GM23338 (cell line): ENCODE measurements around the gene FAM174C. TPM values are rescaled to one million over a fixed set of nuclear protein-coding genes. Genes with fewer than 3 reads are reported as not detected.
A peak's percentile ranks its signal among the peaks of the same experiment; 100 is the strongest.

Experiments used
- ATAC-seq: fragments of 200-7000 bp; cut with Tn5 transposase; 3 replicates; pipeline ENCODE4 v1.9.1; 2020
- DNase-seq: peaks from one replicate; pipeline ENCODE4 v3.0.0-alpha.2; 2015; ENCODE audit warnings: low spot score
- H2AFZ ChIP-seq: fragments of 200-600 bp; sonication (generic); 2 replicates; pipeline ENCODE4 v1.8.0; 2016; ENCODE audit warnings: antibody characterized with exemption, mild to moderate bottlenecking, moderate library complexity
- H3F3A ChIP-seq: fragments of 200-600 bp; sonication (generic); replicated peaks from 2 replicates; pipeline ENCODE4 v1.8.0; 2017; ENCODE audit warnings: antibody characterized with exemption, mixed run types, low read depth
- H3K27ac ChIP-seq: fragments of 200-600 bp; sonication (generic); 2 replicates; pipeline ENCODE4 v1.6.1; 2016; ENCODE audit warnings: low read depth
- H3K27me3 ChIP-seq: fragments of 200-600 bp; sonication (generic); 2 replicates; pipeline ENCODE4 v1.8.0; 2016; ENCODE audit warnings: mild to moderate bottlenecking, mixed run types, moderate library complexity; ENCODE audit not compliant: insufficient read depth
- H3K36me3 ChIP-seq: fragments of 200-600 bp; sonication (generic); 2 replicates; pipeline ENCODE4 v1.8.0; 2016; ENCODE audit warnings: mild to moderate bottlenecking; ENCODE audit not compliant: insufficient read depth
- H3K4me1 ChIP-seq: fragments of 200-600 bp; sonication (generic); 2 replicates; pipeline ENCODE4 v1.8.0; 2016; ENCODE audit warnings: mild to moderate bottlenecking, moderate library complexity; ENCODE audit not compliant: insufficient read depth
- H3K4me2 ChIP-seq: fragments of 200-600 bp; sonication (generic); 2 replicates; pipeline ENCODE4 v1.7.1; 2017; ENCODE audit warnings: mixed run types
- H3K4me3 ChIP-seq: fragments of 200-600 bp; sonication (generic); 2 replicates; pipeline ENCODE4 v1.6.1; 2016; ENCODE audit warnings: mixed run types
- H3K79me2 ChIP-seq: fragments of 200-600 bp; sonication (generic); replicated peaks from 2 replicates; pipeline ENCODE4 v1.8.0; 2017; ENCODE audit warnings: mild to moderate bottlenecking; ENCODE audit not compliant: insufficient read depth
- H3K9me2 ChIP-seq: fragments of 200-600 bp; sonication (generic); 2 replicates; pipeline ENCODE4 v1.8.0; 2017; ENCODE audit not compliant: insufficient read depth
- H4K20me1 ChIP-seq: fragments of 200-600 bp; sonication (generic); replicated peaks from 2 replicates; pipeline ENCODE4 v1.8.0; 2017; ENCODE audit warnings: mild to moderate bottlenecking; ENCODE audit not compliant: insufficient read depth
- H3K27ac Mint-ChIP-seq: 2 replicates; pipeline ENCODE4 v1.8.0; 2020; ENCODE audit warnings: inconsistent platforms, mild to moderate bottlenecking, moderate library complexity, mixed read lengths
- H3K27me3 Mint-ChIP-seq: 3 replicates; pipeline ENCODE4 v1.8.0; 2022; ENCODE audit warnings: low read depth, mild to moderate bottlenecking, moderate library complexity, mixed read lengths, inconsistent platforms; ENCODE audit not compliant: insufficient read depth, poor library complexity
- H3K36me3 Mint-ChIP-seq: 3 replicates; pipeline ENCODE4 v1.8.0; 2021; ENCODE audit warnings: low read depth, mild to moderate bottlenecking, inconsistent platforms, moderate library complexity, mixed read lengths
- H3K4me1 Mint-ChIP-seq: 3 replicates; pipeline ENCODE4 v1.8.0; 2020; ENCODE audit warnings: mild to moderate bottlenecking, inconsistent platforms, mixed read lengths
- H3K4me3 Mint-ChIP-seq: 3 replicates; pipeline ENCODE4 v1.8.0; 2021; ENCODE audit warnings: moderate library complexity, mild to moderate bottlenecking, inconsistent platforms, mixed read lengths
- H3K9me3 Mint-ChIP-seq: 3 replicates; pipeline ENCODE4 v1.8.0; 2020; ENCODE audit warnings: moderate library complexity, mild to moderate bottlenecking, inconsistent platforms, mixed read lengths
- CREB1 ChIP-seq: fragments of 250-450 bp; sonication (Bioruptor Pico); IDR thresholded peaks from 2 replicates; pipeline ENCODE4 v1.5.0; 2020; ENCODE audit warnings: low read depth, mild to moderate bottlenecking, moderate library complexity
- CTCF ChIP-seq, 2 experiments: fragments of 200-600 bp in 1 of 2; sonication (generic) in 1 of 2; conservative IDR thresholded peaks; 2 replicates each; pipeline versions ENCODE4 v1.5.1 to v1.6.1; 2016 to 2017; ENCODE audit warnings: antibody characterized with exemption in 2 of 2, low read depth in 2 of 2, mild to moderate bottlenecking in 2 of 2, moderate library complexity in 1 of 2
- EZH2 ChIP-seq: fragments of 200-600 bp; sonication (generic); IDR thresholded peaks from one replicate; pipeline ENCODE4 v1.8.0; 2017; ENCODE audit warnings: antibody characterized with exemption, mild to moderate bottlenecking, low read depth; ENCODE audit not compliant: unreplicated experiment
- EZH2phosphoT487 ChIP-seq: fragments of 200-600 bp; sonication (generic); IDR thresholded peaks from one replicate; pipeline ENCODE4 v1.8.1; 2018; ENCODE audit warnings: antibody characterized with exemption; ENCODE audit not compliant: unreplicated experiment
- JUNB ChIP-seq: IDR thresholded peaks from one replicate; pipeline ENCODE4 v1.6.1; 2016; ENCODE audit warnings: antibody characterized with exemption; ENCODE audit not compliant: unreplicated experiment
- NANOG ChIP-seq: IDR thresholded peaks from 2 replicates; pipeline ENCODE4 v1.6.1; 2016; ENCODE audit warnings: antibody characterized with exemption, borderline replicate concordance
- POLR2AphosphoS5 ChIP-seq: IDR thresholded peaks from 2 replicates; pipeline ENCODE4 v1.6.1; 2016; ENCODE audit warnings: antibody characterized with exemption, low read depth
- STAT1 ChIP-seq: IDR thresholded peaks from one replicate; pipeline ENCODE4 v1.6.1; 2016; ENCODE audit warnings: antibody characterized with exemption; ENCODE audit not compliant: unreplicated experiment
- ZNF114 ChIP-seq: fragments of 250-450 bp; sonication (Bioruptor Pico); IDR thresholded peaks from 2 replicates; pipeline ENCODE4 v1.5.0; 2020; ENCODE audit warnings: mild to moderate bottlenecking, moderate library complexity
- polyA plus RNA-seq: library from polyadenylated mRNA; unstranded; fragments of >200 nt; fragmentation: Nextera tagmentation; extraction: Ambion mirVana; gene quantifications from 2 replicates; pipeline ENCODE4 v1.2.1, GENCODE V29; 2016
- total RNA-seq: library from RNA; depleted of rRNA; stranded (reverse); fragments of >200 nt; shearing (Covaris generic); gene quantifications from 2 replicates; pipeline ENCODE4 v1.2.3, GENCODE V29; 2014
- TF ChIP-seq, protein P1 (sequence below): IDR thresholded peaks from one replicate; pipeline ENCODE4 v1.6.1; 2018; ENCODE audit warnings: antibody characterized with exemption; ENCODE audit not compliant: unreplicated experiment

FAM174C gene
- total and polyA plus RNA-seq, 2 experiments from 2014 or later: 60.4 to 68.0 TPM

- H3K4me3 ChIP-seq: no peak overlapping the region
- H3K9me2 ChIP-seq: no peaks in the 10 kb centered on the region
- ATAC-seq: no peak
- H3K36me3 Mint-ChIP-seq: peaks cover 7% of the 10 kb centered on the region; the same call in 2 of the 3 replicates
- no peak overlapping the region for H3K27ac Mint-ChIP-seq
- H3F3A ChIP-seq: peaks cover 30% of the 10 kb centered on the region
- H3K4me2 ChIP-seq: no peak overlapping the region
- H3K27me3 ChIP-seq: peaks cover 26% of the 10 kb centered on the region
- H2AFZ ChIP-seq: no peak overlapping the region
- H3K9me3 Mint-ChIP-seq: no peaks in the 10 kb centered on the region; the same call in 2 of the 3 replicates
- H3K4me1 Mint-ChIP-seq: peaks cover 18% of the 10 kb centered on the region
- TF ChIP-seq EZH2phosphoT487 (no peak), CTCF (conservative IDR thresholded peaks at IDR 0.05; ENCODE audit: low read depth in 2 of 2) (no peak), EZH2 (no peak)
- H3K79me2 ChIP-seq: no peaks in the 10 kb centered on the region
- H3K27ac ChIP-seq: no peak overlapping the region
- peaks cover 26% of the 10 kb centered on the region for H3K27me3 Mint-ChIP-seq
- H4K20me1 ChIP-seq: no peaks in the 10 kb centered on the region
- no peak for DNase-seq
- H3K36me3 ChIP-seq: no peaks in the 10 kb centered on the region
- peak overlapping the region; percentile 27; the same call in 1 of the 3 replicates for H3K4me3 Mint-ChIP-seq
- H3K4me1 ChIP-seq: no peaks in the 10 kb centered on the region
Observed at GRCh38 chr19:1283917-1284292, 8.6 kb downstream of the FAM174C start.

DNA sequence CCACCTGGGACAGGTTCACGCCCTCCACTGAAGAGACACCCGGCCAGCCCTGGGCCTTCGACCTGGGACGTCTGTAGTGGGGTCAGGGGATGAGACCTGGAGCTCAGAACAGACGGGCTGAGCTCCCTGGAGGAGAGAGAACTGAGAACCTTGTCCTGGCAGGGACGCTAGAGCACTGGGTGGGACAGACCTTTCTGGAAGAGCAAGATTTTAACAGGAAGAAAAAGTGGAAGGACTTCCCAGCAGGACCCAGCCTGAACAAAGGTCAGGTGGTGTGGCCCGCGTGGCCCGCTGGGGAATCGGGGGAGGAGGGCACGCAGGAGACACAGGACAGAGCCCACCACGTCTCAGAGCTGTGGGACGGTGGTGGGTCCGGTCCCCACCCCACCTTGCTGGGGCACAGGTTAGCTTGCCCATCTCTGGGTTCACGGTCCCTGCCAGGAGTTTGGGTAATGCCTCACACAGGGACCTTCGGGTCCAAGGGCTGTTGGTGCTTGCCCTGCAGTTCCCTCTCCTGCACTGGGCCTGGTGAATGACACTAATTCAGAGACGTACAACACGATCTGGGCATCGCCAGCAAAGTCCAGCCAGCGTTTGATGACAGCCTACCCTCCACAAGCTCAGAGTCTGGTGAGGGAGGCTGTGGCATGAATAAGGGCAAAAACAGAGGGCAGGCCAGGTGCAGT, 9.1 kb downstream of the FAM174C start:
- Histone ChIP-seq H3F3A (peaks cover 25% of the 10 kb centered on the region), H3K79me2 (no peaks in the 10 kb centered on the region), H3K27me3 (peaks cover 26% of the 10 kb centered on the region), H3K36me3 (no peaks in the 10 kb centered on the region), H3K4me2 (no peak overlapping the region), H3K9me2 (no peaks in the 10 kb centered on the region), H3K4me3 (no peak overlapping the region; the same call in 1 of the 2 replicates), H3K27ac (no peak overlapping the region), H2AFZ (no peak overlapping the region), H3K4me1 (no peaks in the 10 kb centered on the region), H4K20me1 (no peaks in the 10 kb centered on the region)
- TF ChIP-seq NANOG (no peak), CTCF (conservative IDR thresholded peaks at IDR 0.05; ENCODE audit: low read depth in 2 of 2) (no peak), POLR2AphosphoS5 (no peak), CREB1 (no peak), ZNF114 (no peak), EZH2 (no peak), STAT1 (no peak), JUNB (no peak), EZH2phosphoT487 (no peak)
- TF ChIP-seq, protein P1, sequence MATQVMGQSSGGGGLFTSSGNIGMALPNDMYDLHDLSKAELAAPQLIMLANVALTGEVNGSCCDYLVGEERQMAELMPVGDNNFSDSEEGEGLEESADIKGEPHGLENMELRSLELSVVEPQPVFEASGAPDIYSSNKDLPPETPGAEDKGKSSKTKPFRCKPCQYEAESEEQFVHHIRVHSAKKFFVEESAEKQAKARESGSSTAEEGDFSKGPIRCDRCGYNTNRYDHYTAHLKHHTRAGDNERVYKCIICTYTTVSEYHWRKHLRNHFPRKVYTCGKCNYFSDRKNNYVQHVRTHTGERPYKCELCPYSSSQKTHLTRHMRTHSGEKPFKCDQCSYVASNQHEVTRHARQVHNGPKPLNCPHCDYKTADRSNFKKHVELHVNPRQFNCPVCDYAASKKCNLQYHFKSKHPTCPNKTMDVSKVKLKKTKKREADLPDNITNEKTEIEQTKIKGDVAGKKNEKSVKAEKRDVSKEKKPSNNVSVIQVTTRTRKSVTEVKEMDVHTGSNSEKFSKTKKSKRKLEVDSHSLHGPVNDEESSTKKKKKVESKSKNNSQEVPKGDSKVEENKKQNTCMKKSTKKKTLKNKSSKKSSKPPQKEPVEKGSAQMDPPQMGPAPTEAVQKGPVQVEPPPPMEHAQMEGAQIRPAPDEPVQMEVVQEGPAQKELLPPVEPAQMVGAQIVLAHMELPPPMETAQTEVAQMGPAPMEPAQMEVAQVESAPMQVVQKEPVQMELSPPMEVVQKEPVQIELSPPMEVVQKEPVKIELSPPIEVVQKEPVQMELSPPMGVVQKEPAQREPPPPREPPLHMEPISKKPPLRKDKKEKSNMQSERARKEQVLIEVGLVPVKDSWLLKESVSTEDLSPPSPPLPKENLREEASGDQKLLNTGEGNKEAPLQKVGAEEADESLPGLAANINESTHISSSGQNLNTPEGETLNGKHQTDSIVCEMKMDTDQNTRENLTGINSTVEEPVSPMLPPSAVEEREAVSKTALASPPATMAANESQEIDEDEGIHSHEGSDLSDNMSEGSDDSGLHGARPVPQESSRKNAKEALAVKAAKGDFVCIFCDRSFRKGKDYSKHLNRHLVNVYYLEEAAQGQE: no peak
- H3K9me3 Mint-ChIP-seq: no peaks in the 10 kb centered on the region; the same call in 2 of the 3 replicates
- H3K27me3 Mint-ChIP-seq: peaks cover 26% of the 10 kb centered on the region
- no peak overlapping the region for H3K27ac Mint-ChIP-seq
- ATAC-seq (no peak), DNase-seq (no peak)
- peaks cover 7% of the 10 kb centered on the region; the same call in 2 of the 3 replicates for H3K36me3 Mint-ChIP-seq
- H3K4me1 Mint-ChIP-seq: peaks cover 18% of the 10 kb centered on the region
- peak overlapping the region; percentile 55 for H3K4me3 Mint-ChIP-seq
